Measurements from ENCODE around the gene PEX14. TPM values are rescaled to one million over a fixed set of nuclear protein-coding genes. Genes with fewer than 3 reads are reported as not detected.

PEX14 gene
- total and polyA plus RNA-seq, 9 donors: 11.7 to 16.8 (median 15.1) TPM

DNA sequence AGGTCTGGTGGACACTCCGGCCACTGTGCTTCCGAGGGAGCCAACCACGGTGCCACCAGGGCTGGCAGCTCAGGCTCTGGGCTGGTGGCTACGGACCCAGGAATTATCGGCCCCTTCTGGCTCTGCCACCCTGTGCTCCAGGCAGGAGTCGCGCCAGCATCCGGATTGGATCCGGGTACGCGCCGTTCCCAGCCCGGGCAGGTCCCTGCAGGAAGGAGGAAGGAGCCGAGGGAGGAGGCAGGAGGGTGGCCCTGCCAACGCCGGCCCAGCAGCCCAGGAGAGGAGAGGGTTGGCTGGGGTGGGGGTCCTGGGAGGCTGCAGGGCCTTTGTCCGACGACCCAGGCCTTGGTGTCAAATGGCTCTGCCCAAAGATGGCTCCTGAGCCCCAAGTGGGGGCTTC lies 161.2 kb downstream of the PEX14 start:
- 78% methylated on average over 7 of the region's 18 CpGs for WGBS (ENCODE audit: insufficient coverage)
- no peak overlapping the region for H3K27ac ChIP-seq (ENCODE audit: low read length)
- H3K4me3 ChIP-seq (ENCODE audit: low read length): no peak overlapping the region
- peaks cover 31% of the 10 kb centered on the region for H3K27me3 ChIP-seq (ENCODE audit: control insufficient read depth, insufficient read depth, low read length)
- H3K36me3 ChIP-seq (ENCODE audit: control insufficient read depth, insufficient read depth, low read length): peaks cover 29% of the 10 kb centered on the region
- DNase-seq: no peak
- H3K9me3 ChIP-seq (replicated peaks; ENCODE audit: control insufficient read depth, low read depth, low read length): no peaks in the 10 kb centered on the region
- peaks cover 63% of the 10 kb centered on the region for H3K4me1 ChIP-seq (ENCODE audit: control insufficient read depth, insufficient read depth, low read length)

DNA sequence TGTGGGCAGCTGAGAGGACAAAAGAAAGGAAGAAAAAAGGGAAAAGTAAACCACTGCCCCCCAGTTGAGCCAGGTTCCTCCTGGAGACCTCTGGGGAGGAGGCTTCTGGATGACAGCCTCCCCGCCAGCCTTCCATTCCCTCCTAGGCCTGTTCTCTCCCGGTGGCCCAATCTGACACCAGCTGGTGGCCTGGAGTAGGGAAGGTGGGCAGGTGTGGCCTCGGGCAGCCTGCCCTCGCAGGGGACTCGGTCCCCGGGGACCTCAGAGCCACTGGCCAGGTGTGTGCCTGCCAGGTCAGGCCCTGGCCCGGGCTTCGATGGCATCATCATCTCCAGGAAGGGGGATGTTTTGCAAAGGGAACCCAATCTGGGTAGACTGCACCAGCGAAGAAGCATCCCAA lies 162.7 kb downstream of the PEX14 start:
- Histone ChIP-seq H3K27me3 (ENCODE audit: control insufficient read depth, insufficient read depth, low read length) (peaks cover 39% of the 10 kb centered on the region), H3K9me3 (replicated peaks; ENCODE audit: control insufficient read depth, low read depth, low read length) (no peaks in the 10 kb centered on the region), H3K27ac (ENCODE audit: low read length) (no peak overlapping the region), H3K4me3 (ENCODE audit: low read length) (no peak overlapping the region), H3K36me3 (ENCODE audit: control insufficient read depth, insufficient read depth, low read length) (peaks cover 28% of the 10 kb centered on the region), H3K4me1 (ENCODE audit: control insufficient read depth, insufficient read depth, low read length) (peaks cover 61% of the 10 kb centered on the region)
- 72% methylated on average over 5 of the region's 9 CpGs for WGBS (ENCODE audit: insufficient coverage)
- no peak for DNase-seq

DNA sequence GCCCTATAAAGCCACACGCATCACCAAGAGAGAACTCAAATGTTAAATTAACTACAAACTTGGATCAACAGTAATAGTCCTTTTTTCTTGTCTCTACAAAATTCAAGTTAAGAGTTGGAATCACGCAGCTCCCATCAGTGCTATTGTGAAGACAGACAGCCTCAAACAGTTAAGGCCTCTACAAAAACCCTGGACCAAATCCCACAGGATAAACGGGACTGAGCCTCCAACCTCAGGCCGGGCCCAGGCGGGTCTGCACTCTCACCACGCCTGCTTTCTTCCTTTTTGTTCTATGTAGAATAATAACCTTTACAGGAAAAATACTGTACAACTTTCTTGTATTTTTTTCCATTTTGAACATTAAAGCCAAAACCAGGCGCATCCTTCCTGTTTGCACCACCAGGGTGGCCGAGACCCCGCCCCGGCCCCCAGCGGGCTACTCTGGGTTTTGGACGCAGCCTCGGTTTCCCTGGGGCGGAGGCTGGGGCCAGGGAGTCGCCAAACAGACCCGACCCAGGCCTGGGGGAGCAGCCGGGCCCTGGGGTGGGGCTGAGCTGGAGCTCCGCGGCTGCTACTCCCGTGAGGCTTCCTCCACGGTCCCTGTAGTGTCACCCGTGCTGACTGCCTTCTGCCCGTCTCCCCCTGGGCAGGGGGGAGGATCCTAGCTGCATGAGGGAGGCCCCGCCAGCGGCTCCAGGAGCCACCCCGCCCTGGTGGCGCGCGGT lies 163.2 kb downstream of the PEX14 start:
- WGBS (ENCODE audit: insufficient coverage): 19% methylated on average over 25 of the region's 29 CpGs
- Histone ChIP-seq H3K4me1 (ENCODE audit: control insufficient read depth, insufficient read depth, low read length) (peaks cover 55% of the 10 kb centered on the region), H3K9me3 (replicated peaks; ENCODE audit: control insufficient read depth, low read depth, low read length) (no peaks in the 10 kb centered on the region), H3K27ac (ENCODE audit: low read length) (no peak overlapping the region), H3K4me3 (ENCODE audit: low read length) (peak overlapping the region; percentile 26), H3K27me3 (ENCODE audit: control insufficient read depth, insufficient read depth, low read length) (peaks cover 39% of the 10 kb centered on the region), H3K36me3 (ENCODE audit: control insufficient read depth, insufficient read depth, low read length) (peaks cover 32% of the 10 kb centered on the region)
- DNase-seq: no peak

DNA sequence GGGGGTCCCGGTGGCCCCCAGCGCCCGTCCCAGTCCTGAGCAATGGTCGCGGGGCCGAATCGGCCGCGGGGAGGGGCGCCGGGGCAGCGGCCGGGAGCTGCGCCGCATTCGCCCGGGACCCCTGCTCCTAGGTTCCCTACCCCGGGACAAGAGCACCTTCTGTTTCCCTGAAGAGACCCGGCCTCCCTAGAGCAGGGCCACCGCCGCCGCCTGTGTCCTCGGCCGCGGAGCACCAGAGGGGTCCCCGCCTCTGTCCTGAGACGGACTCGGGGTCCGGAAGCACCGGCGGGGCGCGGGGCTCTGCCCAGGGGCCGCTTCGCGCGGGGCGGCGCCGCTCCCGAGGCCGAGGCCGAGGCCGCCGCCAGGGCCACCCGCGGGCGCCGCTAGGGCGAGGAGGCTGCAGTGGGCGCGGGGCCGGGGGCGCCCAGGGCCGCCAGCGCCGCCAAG lies 163.8 kb downstream of the PEX14 start:
- Histone ChIP-seq H3K27me3 (ENCODE audit: control insufficient read depth, insufficient read depth, low read length) (peaks cover 39% of the 10 kb centered on the region), H3K27ac (ENCODE audit: low read length) (no peak overlapping the region), H3K36me3 (ENCODE audit: control insufficient read depth, insufficient read depth, low read length) (peaks cover 37% of the 10 kb centered on the region)

DNA sequence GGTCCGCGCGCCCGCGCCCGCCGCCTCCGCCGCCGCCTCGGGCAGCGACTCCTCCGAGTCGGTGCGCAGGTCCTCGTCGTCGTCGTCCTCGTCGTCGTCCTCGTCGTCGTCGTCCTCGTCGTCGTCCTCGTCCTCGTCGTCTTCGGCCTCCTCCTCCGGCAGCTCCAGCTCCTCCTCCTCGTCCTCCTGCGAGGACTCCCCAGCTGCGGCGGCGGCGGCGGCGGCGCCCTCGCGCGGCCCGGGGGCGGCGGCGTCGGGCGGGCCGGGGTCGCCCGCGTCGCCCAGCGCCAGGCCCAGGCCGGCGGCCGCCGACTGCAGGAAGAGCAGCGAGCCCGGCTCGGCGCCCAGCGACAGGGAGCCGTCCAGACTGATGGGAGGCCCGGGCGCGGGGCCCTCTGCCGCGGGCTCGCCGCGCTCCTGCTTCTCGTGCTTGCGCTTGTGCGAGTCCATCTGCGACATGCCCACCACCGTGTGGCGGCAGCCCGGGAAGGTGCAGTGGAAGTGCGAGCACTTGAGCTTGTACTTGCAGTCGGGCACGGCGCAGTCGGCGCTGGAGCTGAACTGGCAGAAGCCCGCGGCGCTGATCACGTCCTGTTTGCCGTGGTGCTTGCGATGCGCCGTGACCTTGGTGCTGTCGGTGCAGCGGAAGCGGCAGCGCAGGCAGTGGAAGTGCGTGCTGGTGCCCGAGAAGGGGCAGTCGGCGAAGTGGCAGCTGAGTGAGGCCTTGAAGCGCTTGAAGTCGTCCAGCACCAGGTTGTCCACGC lies 164.4 kb downstream of the PEX14 start:
- Histone ChIP-seq H3K4me1 (ENCODE audit: control insufficient read depth, insufficient read depth, low read length) (peaks cover 57% of the 10 kb centered on the region), H3K27ac (ENCODE audit: low read length) (no peak overlapping the region), H3K9me3 (replicated peaks; ENCODE audit: control insufficient read depth, low read depth, low read length) (no peaks in the 10 kb centered on the region), H3K36me3 (ENCODE audit: control insufficient read depth, insufficient read depth, low read length) (peaks cover 38% of the 10 kb centered on the region), H3K27me3 (ENCODE audit: control insufficient read depth, insufficient read depth, low read length) (peaks cover 39% of the 10 kb centered on the region), H3K4me3 (ENCODE audit: low read length) (no peak overlapping the region)
- 12% methylated on average over 108 of the region's 108 CpGs for WGBS (ENCODE audit: insufficient coverage)
- peak; percentile 46 for DNase-seq

More for the DNA sequence above, 163.8 kb downstream of the PEX14 start:
- Histone ChIP-seq H3K4me1 (ENCODE audit: control insufficient read depth, insufficient read depth, low read length) (peaks cover 55% of the 10 kb centered on the region), H3K4me3 (ENCODE audit: low read length) (peak overlapping the region; percentile 26), H3K9me3 (replicated peaks; ENCODE audit: control insufficient read depth, low read depth, low read length) (no peaks in the 10 kb centered on the region)
- DNase-seq: no peak
- 3% methylated on average over 57 of the region's 57 CpGs for WGBS (ENCODE audit: insufficient coverage)

DNA sequence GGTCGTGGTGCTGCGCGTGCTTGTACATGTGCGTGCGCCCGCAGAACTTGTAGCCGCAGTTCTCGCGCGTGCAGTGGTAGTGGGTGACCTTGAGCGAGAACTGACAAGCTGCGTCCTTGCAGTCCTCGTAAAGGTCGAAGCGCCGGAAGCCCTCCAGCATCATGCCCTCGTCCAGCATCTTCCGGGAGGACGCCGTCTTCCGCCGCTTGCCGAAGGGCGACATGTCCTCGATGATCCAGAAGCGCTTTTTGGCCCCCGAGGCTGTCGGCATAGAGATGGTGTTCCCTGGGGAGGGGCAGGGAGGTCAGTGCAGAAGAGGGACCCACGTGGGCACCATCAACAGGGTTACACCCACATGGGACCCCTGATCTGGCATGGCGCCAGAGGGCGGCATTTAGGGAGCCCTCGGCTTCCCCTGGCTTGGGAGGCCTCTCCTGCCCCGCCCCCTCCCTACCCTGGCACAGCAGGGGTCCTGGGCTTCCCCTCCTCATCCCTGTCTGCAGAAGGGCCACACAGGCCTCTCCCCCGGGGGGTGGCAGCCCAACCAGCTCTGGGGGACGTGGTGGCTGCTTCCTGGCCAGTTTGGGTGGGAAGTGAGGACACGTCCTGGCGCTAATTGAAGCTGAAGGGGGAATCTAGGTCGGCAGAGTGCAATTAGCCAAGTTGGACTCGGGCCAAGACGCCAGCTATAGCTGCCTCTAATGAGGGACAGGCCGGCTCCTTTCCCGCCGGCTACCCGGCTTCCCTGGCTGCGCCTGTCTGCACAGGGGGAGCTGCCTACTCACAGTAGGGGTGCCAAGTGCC lies 165.2 kb downstream of the PEX14 start:
- no peak overlapping the region for H3K4me3 ChIP-seq (ENCODE audit: low read length)
- peaks cover 36% of the 10 kb centered on the region for H3K36me3 ChIP-seq (ENCODE audit: control insufficient read depth, insufficient read depth, low read length)
- no peak overlapping the region for H3K27ac ChIP-seq (ENCODE audit: low read length)
- H3K4me1 ChIP-seq (ENCODE audit: control insufficient read depth, insufficient read depth, low read length): peaks cover 53% of the 10 kb centered on the region
- whole genome bisulfite sequencing (ENCODE audit: insufficient coverage): 64% methylated on average over 33 of the region's 45 CpGs
- H3K9me3 ChIP-seq (replicated peaks; ENCODE audit: control insufficient read depth, low read depth, low read length): no peaks in the 10 kb centered on the region
- DNase-seq: peak; percentile 41
- peaks cover 39% of the 10 kb centered on the region for H3K27me3 ChIP-seq (ENCODE audit: control insufficient read depth, insufficient read depth, low read length)

DNA sequence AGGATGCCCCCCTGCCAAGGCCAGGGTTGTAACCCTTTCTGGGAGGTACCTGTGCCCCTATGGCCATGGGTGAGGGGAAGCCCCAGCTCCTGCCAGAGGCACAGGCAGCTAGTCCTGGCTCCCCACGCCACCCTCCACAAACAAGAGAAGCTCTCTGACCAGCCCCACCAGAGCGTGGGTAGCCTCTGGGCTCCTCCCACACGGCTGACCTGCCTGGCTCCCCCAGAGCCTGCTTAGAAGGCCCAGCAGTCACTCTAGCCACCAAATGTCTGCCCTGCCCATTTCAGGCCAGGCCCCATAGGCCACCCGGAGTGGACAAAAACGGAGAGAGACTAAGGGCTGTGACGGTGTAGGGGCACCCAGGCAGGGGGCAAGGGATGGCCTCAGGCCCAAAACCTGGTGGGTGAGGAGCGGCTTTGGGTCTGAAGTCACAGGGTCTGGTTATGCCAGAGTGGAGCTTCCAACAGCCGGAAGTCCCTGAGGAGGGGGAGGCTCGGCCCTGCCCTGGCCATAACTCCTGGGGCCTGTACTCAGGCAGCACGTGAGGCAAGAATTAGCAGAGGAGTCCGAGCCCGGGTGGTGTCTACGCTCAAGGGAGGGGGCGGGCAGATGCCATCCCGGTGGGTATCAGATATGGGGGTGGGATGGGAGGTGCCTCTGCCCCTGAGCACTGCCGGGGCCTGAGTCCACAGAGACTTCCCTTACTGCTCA lies 166.2 kb downstream of the PEX14 start:
- Histone ChIP-seq H3K9me3 (replicated peaks; ENCODE audit: control insufficient read depth, low read depth, low read length) (no peaks in the 10 kb centered on the region), H3K27ac (ENCODE audit: low read length) (no peak overlapping the region), H3K4me3 (ENCODE audit: low read length) (no peak overlapping the region), H3K4me1 (ENCODE audit: control insufficient read depth, insufficient read depth, low read length) (peaks cover 42% of the 10 kb centered on the region), H3K27me3 (ENCODE audit: control insufficient read depth, insufficient read depth, low read length) (peaks cover 39% of the 10 kb centered on the region), H3K36me3 (ENCODE audit: control insufficient read depth, insufficient read depth, low read length) (peaks cover 39% of the 10 kb centered on the region)
- DNase-seq: no peak
- WGBS (ENCODE audit: insufficient coverage): 75% methylated on average over 14 of the region's 16 CpGs

DNA sequence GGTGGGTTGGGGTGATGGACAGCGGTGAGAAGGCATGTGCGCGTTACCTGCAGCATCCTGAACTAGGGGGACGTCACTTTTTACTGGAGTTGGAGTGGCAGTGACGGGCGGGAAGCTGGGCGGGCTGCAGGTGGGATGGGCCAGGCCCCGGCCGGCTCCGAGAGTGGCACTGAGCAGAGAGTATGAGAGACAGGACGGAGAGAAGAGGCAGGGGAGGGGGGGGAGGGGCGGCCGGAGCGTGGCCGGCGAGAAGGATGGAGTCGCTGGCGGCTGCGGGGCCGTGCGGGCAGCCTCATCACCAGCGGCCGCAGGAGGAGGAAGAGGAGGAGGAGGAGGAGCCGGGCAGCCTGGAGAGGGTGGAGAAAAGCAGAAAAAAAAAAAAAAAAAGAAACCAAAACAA lies 167.2 kb downstream of the PEX14 start:
- no peak for DNase-seq
- H3K9me3 ChIP-seq (replicated peaks; ENCODE audit: control insufficient read depth, low read depth, low read length): no peaks in the 10 kb centered on the region
- H3K27me3 ChIP-seq (ENCODE audit: control insufficient read depth, insufficient read depth, low read length): peaks cover 39% of the 10 kb centered on the region
- H3K36me3 ChIP-seq (ENCODE audit: control insufficient read depth, insufficient read depth, low read length): peaks cover 40% of the 10 kb centered on the region
- H3K27ac ChIP-seq (ENCODE audit: low read length): no peak overlapping the region
- H3K4me3 ChIP-seq (ENCODE audit: low read length): no peak overlapping the region
- H3K4me1 ChIP-seq (ENCODE audit: control insufficient read depth, insufficient read depth, low read length): peaks cover 47% of the 10 kb centered on the region
- 69% methylated on average over 13 of the region's 24 CpGs for WGBS (ENCODE audit: insufficient coverage)

DNA sequence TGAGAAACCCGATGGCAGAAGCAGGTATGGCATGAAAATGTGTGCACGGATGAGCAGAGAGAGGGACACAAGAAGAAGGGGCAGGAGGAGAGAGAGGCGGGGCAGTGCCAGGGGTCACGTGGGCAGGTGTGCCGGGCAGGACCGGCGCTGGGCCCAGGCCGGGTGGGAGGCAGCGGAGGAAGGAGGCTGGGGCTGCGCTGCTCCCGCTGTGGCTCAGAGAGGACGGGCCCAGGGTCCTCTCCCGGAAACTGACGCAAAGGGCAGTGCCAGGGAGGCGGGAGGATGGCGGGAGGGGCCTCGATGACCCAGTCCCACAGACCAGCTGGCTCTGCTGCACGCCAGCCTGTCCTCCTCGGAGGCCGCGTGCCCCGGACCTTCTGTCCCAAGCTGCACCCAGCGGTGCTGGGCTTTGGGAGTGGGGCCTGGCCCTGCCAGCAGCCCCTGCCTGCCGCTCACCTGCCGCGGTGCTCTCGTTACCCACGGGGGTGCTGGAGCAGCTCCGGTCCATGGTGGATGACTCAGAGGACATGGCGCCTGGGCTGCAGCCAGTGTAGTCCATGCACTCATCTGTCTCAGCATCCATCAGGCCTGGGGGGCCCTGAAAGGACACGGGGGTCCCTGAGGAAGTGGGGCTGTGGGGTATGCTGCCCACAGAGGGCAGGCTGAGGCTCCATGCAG lies 167.8 kb downstream of the PEX14 start:
- Histone ChIP-seq H3K9me3 (replicated peaks; ENCODE audit: control insufficient read depth, low read depth, low read length) (no peaks in the 10 kb centered on the region), H3K4me1 (ENCODE audit: control insufficient read depth, insufficient read depth, low read length) (peaks cover 50% of the 10 kb centered on the region), H3K27me3 (ENCODE audit: control insufficient read depth, insufficient read depth, low read length) (peaks cover 33% of the 10 kb centered on the region), H3K36me3 (ENCODE audit: control insufficient read depth, insufficient read depth, low read length) (peaks cover 38% of the 10 kb centered on the region), H3K4me3 (ENCODE audit: low read length) (no peak overlapping the region), H3K27ac (ENCODE audit: low read length) (no peak overlapping the region)
- no peak for DNase-seq
- WGBS (ENCODE audit: insufficient coverage): 75% methylated on average over 25 of the region's 31 CpGs
